H9 (cell line): Measurements from ENCODE around the gene ZSWIM5. TPM values are rescaled to one million over a fixed set of nuclear protein-coding genes. Genes with fewer than 3 reads are reported as not detected.

Source experiments
- DNase-seq: peaks from one replicate; pipeline ENCODE4 v3.0.0-alpha.2; 2017
- H2AFZ ChIP-seq: one replicate; pipeline ENCODE4 v1.6.1; 2013; ENCODE audit warnings: mild to moderate bottlenecking, low read length, control low read depth, moderate library complexity
- H2AK5ac ChIP-seq: 2 replicates; pipeline ENCODE4 v1.6.1; 2013; ENCODE audit warnings: low read length, control low read depth, mixed read lengths; ENCODE audit not compliant: insufficient read length
- H2BK120ac ChIP-seq: one replicate; pipeline ENCODE4 v1.6.1; 2013; ENCODE audit warnings: low read depth, mild to moderate bottlenecking, low read length, control low read depth, inconsistent platforms; ENCODE audit not compliant: poor library complexity, severe bottlenecking
- H2BK12ac ChIP-seq: 2 replicates; pipeline ENCODE4 v1.6.1; 2013; ENCODE audit warnings: low read length, control low read depth, mixed read lengths, low read depth; ENCODE audit not compliant: insufficient read length
- H2BK15ac ChIP-seq: 2 replicates; pipeline ENCODE4 v1.6.1; 2013; ENCODE audit warnings: low read depth, low read length, control low read depth
- H2BK20ac ChIP-seq: one replicate; pipeline ENCODE4 v1.6.1; 2013; ENCODE audit warnings: low read depth, mild to moderate bottlenecking, low read length, control low read depth, inconsistent platforms; ENCODE audit not compliant: poor library complexity, severe bottlenecking
- H2BK5ac ChIP-seq: 2 replicates; pipeline ENCODE4 v1.6.1; 2013; ENCODE audit warnings: low read length, control low read depth, mixed read lengths; ENCODE audit not compliant: insufficient read length
- H3K14ac ChIP-seq: 2 replicates; pipeline ENCODE4 v1.6.1; 2013; ENCODE audit warnings: low read length, control low read depth; ENCODE audit not compliant: insufficient read depth
- H3K18ac ChIP-seq: 2 replicates; pipeline ENCODE4 v1.6.1; 2013; ENCODE audit warnings: low read depth, mild to moderate bottlenecking, mixed read lengths, low read length, control low read depth; ENCODE audit not compliant: insufficient read length
- H3K23ac ChIP-seq: 2 replicates; pipeline ENCODE4 v1.6.1; 2013; ENCODE audit warnings: low read length, control low read depth, mixed read lengths, low read depth; ENCODE audit not compliant: insufficient read length
- H3K23me2 ChIP-seq: 2 replicates; pipeline ENCODE4 v1.6.1; 2013; ENCODE audit warnings: low read depth, mild to moderate bottlenecking, mixed read lengths, low read length, control low read depth; ENCODE audit not compliant: insufficient read length, poor library complexity, severe bottlenecking
- H3K27ac ChIP-seq: 2 replicates; pipeline ENCODE4 v1.5.1; 2013; ENCODE audit warnings: low read length, control low read depth, mixed read lengths, low read depth; ENCODE audit not compliant: insufficient read length
- H3K27me3 ChIP-seq: 2 replicates; pipeline ENCODE4 v1.6.1; 2013; ENCODE audit warnings: low read length, control low read depth, inconsistent platforms; ENCODE audit not compliant: insufficient read depth
- H3K4ac ChIP-seq: 2 replicates; pipeline ENCODE4 v1.6.1; 2013; ENCODE audit warnings: low read depth, mild to moderate bottlenecking, control low read depth, inconsistent platforms, low read length, moderate library complexity
- H3K4me1 ChIP-seq: 2 replicates; pipeline ENCODE4 v1.6.1; 2013; ENCODE audit warnings: low read length, control low read depth, inconsistent platforms; ENCODE audit not compliant: insufficient read depth
- H3K4me2 ChIP-seq: 2 replicates; pipeline ENCODE4 v1.6.1; 2013; ENCODE audit warnings: low read length, control low read depth, mixed read lengths; ENCODE audit not compliant: insufficient read length, insufficient read depth
- H3K56ac ChIP-seq: 2 replicates; pipeline ENCODE4 v1.6.1; 2013; ENCODE audit warnings: low read depth, mild to moderate bottlenecking, mixed read lengths, low read length, control low read depth; ENCODE audit not compliant: insufficient read length
- H3K79me1 ChIP-seq: 2 replicates; pipeline ENCODE4 v1.6.1; 2013; ENCODE audit warnings: low read depth, mild to moderate bottlenecking, moderate library complexity, low read length, control low read depth, inconsistent platforms; ENCODE audit not compliant: insufficient read depth, poor library complexity, severe bottlenecking
- H3K79me2 ChIP-seq: 2 replicates; pipeline ENCODE4 v1.6.1; 2013; ENCODE audit warnings: low read length, control low read depth, inconsistent platforms; ENCODE audit not compliant: insufficient read depth
- H3K9ac ChIP-seq: 2 replicates; pipeline ENCODE4 v1.6.1; 2013; ENCODE audit warnings: low read length, control low read depth, mixed read lengths; ENCODE audit not compliant: insufficient read length; ENCODE audit errors: extremely low read depth
- H3K9me3 ChIP-seq: one replicate; pipeline ENCODE4 v1.6.1; 2013; ENCODE audit warnings: low read depth, low read length, inconsistent platforms; ENCODE audit not compliant: control insufficient read depth
- H3T11ph ChIP-seq: one replicate; pipeline ENCODE4 v1.6.1; 2013; ENCODE audit warnings: mild to moderate bottlenecking, low read length, control low read depth, inconsistent platforms
- H4K20me1 ChIP-seq: one replicate; pipeline ENCODE4 v1.6.1; 2013; ENCODE audit not compliant: control insufficient read depth, insufficient read length, insufficient read depth
- H4K5ac ChIP-seq: 2 replicates; pipeline ENCODE4 v1.6.1; 2013; ENCODE audit warnings: low read depth, mild to moderate bottlenecking, mixed read lengths, low read length, control low read depth; ENCODE audit not compliant: insufficient read length
- H4K8ac ChIP-seq: replicated peaks from 2 replicates; pipeline ENCODE4 v1.6.1; 2013; ENCODE audit warnings: low read length, control low read depth, mixed read lengths, low read depth; ENCODE audit not compliant: insufficient read length
- H4K91ac ChIP-seq: 2 replicates; pipeline ENCODE4 v1.6.1; 2013; ENCODE audit warnings: low read depth, mild to moderate bottlenecking, moderate library complexity, mixed read lengths, low read length, control low read depth; ENCODE audit not compliant: insufficient read length
- H3K27ac Mint-ChIP-seq, 3 experiments: 2 replicates in 2 of 3; 3 replicates in 1 of 3; pipeline ENCODE4 v1.8.0; 2020 to 2021; ENCODE audit warnings: mixed read lengths in 3 of 3, mild to moderate bottlenecking in 1 of 3, moderate library complexity in 1 of 3
- H3K27me3 Mint-ChIP-seq: 2 replicates; pipeline ENCODE4 v1.8.0; 2021; ENCODE audit warnings: low read depth, mild to moderate bottlenecking, moderate library complexity, mixed read lengths
- H3K36me3 Mint-ChIP-seq, 3 experiments: 2 replicates in 2 of 3; 3 replicates in 1 of 3; pipeline ENCODE4 v1.8.0; 2020 to 2021; ENCODE audit warnings: low read depth in 3 of 3, mixed read lengths in 3 of 3; ENCODE audit not compliant: insufficient read depth in 1 of 3
- H3K4me1 Mint-ChIP-seq, 2 experiments: 2 replicates each; pipeline ENCODE4 v1.8.0; 2020; ENCODE audit warnings: mixed read lengths in 2 of 2
- H3K4me3 Mint-ChIP-seq, 2 experiments: 2 replicates in 1 of 2; 3 replicates in 1 of 2; pipeline ENCODE4 v1.8.0; 2020 to 2021; ENCODE audit warnings: mild to moderate bottlenecking in 2 of 2, mixed read lengths in 2 of 2, moderate library complexity in 1 of 2
- H3K9me3 Mint-ChIP-seq, 2 experiments: 2 replicates in 1 of 2; 3 replicates in 1 of 2; pipeline ENCODE4 v1.8.0; 2020; ENCODE audit warnings: mild to moderate bottlenecking in 2 of 2, mixed read lengths in 2 of 2, moderate library complexity in 1 of 2
- CTCF ChIP-seq: fragments of 200-600 bp; sonication (generic); conservative IDR thresholded peaks from 3 replicates; pipeline ENCODE4 v1.8.0; 2021; ENCODE audit warnings: antibody characterized with exemption, mild to moderate bottlenecking
- WGBS: extraction: QIAGEN DNeasy Blood & Tissue Kit; methylation state at CpG from one replicate; pipeline ENCODE4 v1.1.7; 2013; ENCODE audit warnings: missing lambda C conversion rate, low lambda C conversion rate, mixed read lengths; ENCODE audit not compliant: insufficient read length; ENCODE audit errors: extremely low coverage; 5-methylcytosine and 5-hydroxymethylcytosine counted together
- total RNA-seq: library from RNA; stranded (reverse); gene quantifications from 2 replicates; pipeline ENCODE4 v1.2.1, GENCODE V29; 2021

Gene ZSWIM5
- total RNA-seq, 1 experiment from 2014 or later = 3.5 TPM

- Histone ChIP-seq H4K20me1 (no peaks in the 10 kb centered on the region), H3K14ac (no peak overlapping the region), H3K4me1 (no peaks in the 10 kb centered on the region), H2BK5ac (no peak overlapping the region), H2AK5ac (no peak overlapping the region), H3K79me2 (no peaks in the 10 kb centered on the region), H2BK20ac (no peak overlapping the region), H3K18ac (no peak overlapping the region), H3T11ph (no peak overlapping the region), H3K23ac (no peak overlapping the region), H3K9ac (no peak overlapping the region), H3K79me1 (no peaks in the 10 kb centered on the region), H3K27ac (no peak overlapping the region), H2BK120ac (no peak overlapping the region), H4K5ac (no peak overlapping the region), H3K4ac (no peak overlapping the region), H2BK12ac (no peak overlapping the region), H3K27me3 (no peaks in the 10 kb centered on the region), H3K56ac (no peak overlapping the region), H3K4me2 (no peak overlapping the region), H2AFZ (no peak overlapping the region), H4K91ac (no peak overlapping the region), H2BK15ac (no peak overlapping the region), H3K23me2 (no peaks in the 10 kb centered on the region), H3K9me3 (no peaks in the 10 kb centered on the region), H4K8ac (no peak overlapping the region)
- no peak for TF ChIP-seq CTCF
- no peak overlapping the region for H3K27ac Mint-ChIP-seq
- H3K9me3 Mint-ChIP-seq = no peaks in the 10 kb centered on the region
- no peaks in the 10 kb centered on the region for H3K4me1 Mint-ChIP-seq
- no peak overlapping the region for H3K4me3 Mint-ChIP-seq
- no peak for DNase-seq
- no CpG with 5 or more reads among the region's 4 CpGs for WGBS
- no peaks in the 10 kb centered on the region for H3K36me3 Mint-ChIP-seq
- H3K27me3 Mint-ChIP-seq = no peaks in the 10 kb centered on the region
Observed at GRCh38 chr1:45141247-45142003, 65.0 kb downstream of the ZSWIM5 start.
